SK-N-SH treated with all-trans-retinoic acid at 6 μM for 48 hours (cell line): ENCODE measurements around the gene HTR7.

ENCODE experiments used
- ATAC-seq: fragments of 200-7000 bp; cut with Tn5 transposase; 3 replicates; pipeline ENCODE4 v1.9.1; 2020; ENCODE audit warnings: mild to moderate bottlenecking, moderate library complexity
- ARNTL ChIP-seq: fragments of 450-650 bp; formaldehyde crosslinking; IDR thresholded peaks from 2 replicates; pipeline ENCODE4 v1.5.0; 2020; ENCODE audit warnings: low read depth, mild to moderate bottlenecking, moderate library complexity, borderline replicate concordance
- BACH2 ChIP-seq: fragments of 250-450 bp; sonication (Bioruptor Pico); IDR thresholded peaks from 2 replicates; pipeline ENCODE4 v1.9.0; 2021; ENCODE audit warnings: mild to moderate bottlenecking, borderline replicate concordance
- CSDC2 ChIP-seq: fragments of 250-450 bp; sonication (Bioruptor Pico); IDR thresholded peaks from 2 replicates; pipeline ENCODE4 v1.5.0; 2020; ENCODE audit warnings: mild to moderate bottlenecking, moderate library complexity
- ESRRG ChIP-seq: fragments of 250-450 bp; sonication (Bioruptor Pico); IDR thresholded peaks from 2 replicates; pipeline ENCODE4 v1.6.1; 2021; ENCODE audit warnings: mild to moderate bottlenecking
- ISL1 ChIP-seq: fragments of 250-450 bp; sonication (Bioruptor Pico); IDR thresholded peaks from 2 replicates; pipeline ENCODE4 v2.1.2; 2022; ENCODE audit warnings: mild to moderate bottlenecking, moderate library complexity
- OSR1 ChIP-seq: fragments of 250-450 bp; sonication (Bioruptor Pico); IDR thresholded peaks from 2 replicates; pipeline ENCODE4 v1.8.0; 2022; ENCODE audit warnings: moderate library complexity, mild to moderate bottlenecking, inconsistent platforms
- PPARA ChIP-seq: fragments of 250-450 bp; sonication (Bioruptor Pico); IDR thresholded peaks from 2 replicates; pipeline ENCODE4 v1.5.0; 2020; ENCODE audit warnings: mild to moderate bottlenecking, borderline replicate concordance
- RARB ChIP-seq: fragments of 250-450 bp; sonication (Bioruptor Pico); IDR thresholded peaks from 2 replicates; pipeline ENCODE4 v1.8.0; 2021; ENCODE audit warnings: mild to moderate bottlenecking, moderate library complexity
- SNAI2 ChIP-seq: fragments of 250-450 bp; sonication (Bioruptor Pico); IDR thresholded peaks from 2 replicates; pipeline ENCODE4 v1.5.0; 2020; ENCODE audit warnings: mild to moderate bottlenecking, moderate library complexity
- TCF4 ChIP-seq: fragments of 250-450 bp; sonication (Bioruptor Pico); IDR thresholded peaks from 2 replicates; pipeline ENCODE4 v1.8.0; 2021; ENCODE audit warnings: mild to moderate bottlenecking, moderate library complexity, borderline replicate concordance
- TOX ChIP-seq: fragments of 250-450 bp; sonication (Bioruptor Pico); IDR thresholded peaks from 2 replicates; pipeline ENCODE4 v1.8.0; 2021; ENCODE audit warnings: mild to moderate bottlenecking, moderate library complexity, borderline replicate concordance
- ZC3H10 ChIP-seq: fragments of 250-450 bp; sonication (Bioruptor Pico); IDR thresholded peaks from 2 replicates; pipeline ENCODE4 v1.5.1; 2021; ENCODE audit warnings: mild to moderate bottlenecking, moderate library complexity
- ZFP3 ChIP-seq: fragments of 250-450 bp; sonication (Bioruptor Pico); IDR thresholded peaks from 2 replicates; pipeline ENCODE4 v1.5.0; 2020; ENCODE audit warnings: mild to moderate bottlenecking, moderate library complexity
- ZFP30 ChIP-seq: fragments of 450-650 bp; formaldehyde crosslinking; IDR thresholded peaks from 2 replicates; pipeline ENCODE4 v1.5.0; 2022; ENCODE audit warnings: mild to moderate bottlenecking, moderate library complexity
- ZNF565 ChIP-seq: fragments of 450-650 bp; formaldehyde crosslinking; conservative IDR thresholded peaks from 2 replicates; pipeline ENCODE4 v1.5.0; 2020; ENCODE audit warnings: low read depth, mild to moderate bottlenecking, moderate library complexity
- ZNF70 ChIP-seq: fragments of 450-650 bp; formaldehyde crosslinking; IDR thresholded peaks from 2 replicates; pipeline ENCODE4 v1.5.0; 2020; ENCODE audit warnings: mild to moderate bottlenecking, moderate library complexity
- ZNF8 ChIP-seq: fragments of 450-650 bp; formaldehyde crosslinking; IDR thresholded peaks from 2 replicates; pipeline ENCODE4 v1.5.0; 2020; ENCODE audit warnings: mild to moderate bottlenecking, moderate library complexity
- TF ChIP-seq, protein P1 (sequence below): fragments of 250-450 bp; sonication (Bioruptor Pico); IDR thresholded peaks from 2 replicates; pipeline ENCODE4 v1.5.1; 2020; ENCODE audit warnings: low read depth, mild to moderate bottlenecking, moderate library complexity
- TF ChIP-seq, protein P2 (sequence below): fragments of 250-450 bp; sonication (Bioruptor Pico); IDR thresholded peaks from 2 replicates; pipeline ENCODE4 v1.5.1; 2021; ENCODE audit warnings: mild to moderate bottlenecking, moderate library complexity
- TF ChIP-seq, protein P3 (sequence below): fragments of 250-450 bp; sonication (Bioruptor Pico); IDR thresholded peaks from 2 replicates; pipeline ENCODE4 v1.8.0; 2021; ENCODE audit warnings: low read depth, mild to moderate bottlenecking, moderate library complexity, borderline replicate concordance
- TF ChIP-seq, protein P4 (sequence below): fragments of 250-450 bp; sonication (Bioruptor Pico); IDR thresholded peaks from 2 replicates; pipeline ENCODE4 v1.5.0; 2020; ENCODE audit warnings: mild to moderate bottlenecking, moderate library complexity
- TF ChIP-seq, protein P5 (sequence below): fragments of 250-450 bp; sonication (Bioruptor Pico); IDR thresholded peaks from 2 replicates; pipeline ENCODE4 v1.8.0; 2020; ENCODE audit warnings: mild to moderate bottlenecking, moderate library complexity, borderline replicate concordance

The HTR7 gene

DNA sequence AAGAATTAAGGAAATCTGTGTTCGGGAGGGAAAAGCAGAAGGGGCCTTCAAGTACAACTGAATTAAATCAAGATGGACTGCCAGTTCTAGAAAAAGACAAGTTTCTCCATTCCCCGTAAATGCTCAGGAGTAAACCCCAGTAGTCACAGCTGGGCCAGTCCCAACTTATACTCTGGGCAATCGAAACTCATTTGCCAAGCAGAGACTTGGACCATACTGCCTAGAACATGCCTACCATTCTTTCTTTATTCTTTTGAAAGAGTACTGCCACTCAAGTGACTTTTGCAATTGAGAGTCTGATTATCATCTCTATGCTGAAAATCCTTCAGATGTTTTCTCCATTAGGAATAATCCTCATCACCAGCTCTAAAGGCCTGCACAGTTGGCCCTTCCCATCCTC, 35.4 kb upstream of the HTR7 start:
- no peak for ATAC-seq
- TF ChIP-seq ZFP30 (no peak), SNAI2 (no peak), ZNF8 (CRISPR knock-in tag) (no peak), ESRRG (CRISPR knock-in tag) (no peak), CSDC2 (no peak), ZNF70 (CRISPR knock-in tag) (no peak), TOX (CRISPR knock-in tag) (no peak), OSR1 (CRISPR knock-in tag) (no peak), BACH2 (CRISPR knock-in tag) (no peak), ISL1 (no peak), ZFP3 (CRISPR knock-in tag) (no peak), ZC3H10 (CRISPR knock-in tag) (no peak), ZNF565 (no peak), TCF4 (CRISPR knock-in tag) (no peak), PPARA (no peak)
- TF ChIP-seq, protein P1, sequence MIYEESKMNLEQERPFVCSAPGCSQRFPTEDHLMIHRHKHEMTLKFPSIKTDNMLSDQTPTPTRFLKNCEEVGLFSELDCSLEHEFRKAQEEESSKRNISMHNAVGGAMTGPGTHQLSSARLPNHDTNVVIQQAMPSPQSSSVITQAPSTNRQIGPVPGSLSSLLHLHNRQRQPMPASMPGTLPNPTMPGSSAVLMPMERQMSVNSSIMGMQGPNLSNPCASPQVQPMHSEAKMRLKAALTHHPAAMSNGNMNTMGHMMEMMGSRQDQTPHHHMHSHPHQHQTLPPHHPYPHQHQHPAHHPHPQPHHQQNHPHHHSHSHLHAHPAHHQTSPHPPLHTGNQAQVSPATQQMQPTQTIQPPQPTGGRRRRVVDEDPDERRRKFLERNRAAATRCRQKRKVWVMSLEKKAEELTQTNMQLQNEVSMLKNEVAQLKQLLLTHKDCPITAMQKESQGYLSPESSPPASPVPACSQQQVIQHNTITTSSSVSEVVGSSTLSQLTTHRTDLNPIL (CRISPR knock-in tag): no peak
- TF ChIP-seq, protein P2, sequence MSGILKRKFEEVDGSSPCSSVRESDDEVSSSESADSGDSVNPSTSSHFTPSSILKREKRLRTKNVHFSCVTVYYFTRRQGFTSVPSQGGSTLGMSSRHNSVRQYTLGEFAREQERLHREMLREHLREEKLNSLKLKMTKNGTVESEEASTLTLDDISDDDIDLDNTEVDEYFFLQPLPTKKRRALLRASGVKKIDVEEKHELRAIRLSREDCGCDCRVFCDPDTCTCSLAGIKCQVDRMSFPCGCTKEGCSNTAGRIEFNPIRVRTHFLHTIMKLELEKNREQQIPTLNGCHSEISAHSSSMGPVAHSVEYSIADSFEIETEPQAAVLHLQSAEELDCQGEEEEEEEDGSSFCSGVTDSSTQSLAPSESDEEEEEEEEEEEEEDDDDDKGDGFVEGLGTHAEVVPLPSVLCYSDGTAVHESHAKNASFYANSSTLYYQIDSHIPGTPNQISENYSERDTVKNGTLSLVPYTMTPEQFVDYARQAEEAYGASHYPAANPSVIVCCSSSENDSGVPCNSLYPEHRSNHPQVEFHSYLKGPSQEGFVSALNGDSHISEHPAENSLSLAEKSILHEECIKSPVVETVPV (CRISPR knock-in tag): no peak
- TF ChIP-seq, protein P3, sequence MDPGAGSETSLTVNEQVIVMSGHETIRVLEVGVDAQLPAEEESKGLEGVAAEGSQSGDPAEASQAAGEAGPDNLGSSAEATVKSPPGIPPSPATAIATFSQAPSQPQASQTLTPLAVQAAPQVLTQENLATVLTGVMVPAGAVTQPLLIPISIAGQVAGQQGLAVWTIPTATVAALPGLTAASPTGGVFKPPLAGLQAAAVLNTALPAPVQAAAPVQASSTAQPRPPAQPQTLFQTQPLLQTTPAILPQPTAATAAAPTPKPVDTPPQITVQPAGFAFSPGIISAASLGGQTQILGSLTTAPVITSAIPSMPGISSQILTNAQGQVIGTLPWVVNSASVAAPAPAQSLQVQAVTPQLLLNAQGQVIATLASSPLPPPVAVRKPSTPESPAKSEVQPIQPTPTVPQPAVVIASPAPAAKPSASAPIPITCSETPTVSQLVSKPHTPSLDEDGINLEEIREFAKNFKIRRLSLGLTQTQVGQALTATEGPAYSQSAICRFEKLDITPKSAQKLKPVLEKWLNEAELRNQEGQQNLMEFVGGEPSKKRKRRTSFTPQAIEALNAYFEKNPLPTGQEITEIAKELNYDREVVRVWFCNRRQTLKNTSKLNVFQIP (CRISPR knock-in tag): no peak
- TF ChIP-seq, protein P4, sequence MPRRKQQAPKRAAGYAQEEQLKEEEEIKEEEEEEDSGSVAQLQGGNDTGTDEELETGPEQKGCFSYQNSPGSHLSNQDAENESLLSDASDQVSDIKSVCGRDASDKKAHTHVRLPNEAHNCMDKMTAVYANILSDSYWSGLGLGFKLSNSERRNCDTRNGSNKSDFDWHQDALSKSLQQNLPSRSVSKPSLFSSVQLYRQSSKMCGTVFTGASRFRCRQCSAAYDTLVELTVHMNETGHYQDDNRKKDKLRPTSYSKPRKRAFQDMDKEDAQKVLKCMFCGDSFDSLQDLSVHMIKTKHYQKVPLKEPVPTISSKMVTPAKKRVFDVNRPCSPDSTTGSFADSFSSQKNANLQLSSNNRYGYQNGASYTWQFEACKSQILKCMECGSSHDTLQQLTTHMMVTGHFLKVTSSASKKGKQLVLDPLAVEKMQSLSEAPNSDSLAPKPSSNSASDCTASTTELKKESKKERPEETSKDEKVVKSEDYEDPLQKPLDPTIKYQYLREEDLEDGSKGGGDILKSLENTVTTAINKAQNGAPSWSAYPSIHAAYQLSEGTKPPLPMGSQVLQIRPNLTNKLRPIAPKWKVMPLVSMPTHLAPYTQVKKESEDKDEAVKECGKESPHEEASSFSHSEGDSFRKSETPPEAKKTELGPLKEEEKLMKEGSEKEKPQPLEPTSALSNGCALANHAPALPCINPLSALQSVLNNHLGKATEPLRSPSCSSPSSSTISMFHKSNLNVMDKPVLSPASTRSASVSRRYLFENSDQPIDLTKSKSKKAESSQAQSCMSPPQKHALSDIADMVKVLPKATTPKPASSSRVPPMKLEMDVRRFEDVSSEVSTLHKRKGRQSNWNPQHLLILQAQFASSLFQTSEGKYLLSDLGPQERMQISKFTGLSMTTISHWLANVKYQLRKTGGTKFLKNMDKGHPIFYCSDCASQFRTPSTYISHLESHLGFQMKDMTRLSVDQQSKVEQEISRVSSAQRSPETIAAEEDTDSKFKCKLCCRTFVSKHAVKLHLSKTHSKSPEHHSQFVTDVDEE (CRISPR knock-in tag): no peak
- TF ChIP-seq, protein P5, sequence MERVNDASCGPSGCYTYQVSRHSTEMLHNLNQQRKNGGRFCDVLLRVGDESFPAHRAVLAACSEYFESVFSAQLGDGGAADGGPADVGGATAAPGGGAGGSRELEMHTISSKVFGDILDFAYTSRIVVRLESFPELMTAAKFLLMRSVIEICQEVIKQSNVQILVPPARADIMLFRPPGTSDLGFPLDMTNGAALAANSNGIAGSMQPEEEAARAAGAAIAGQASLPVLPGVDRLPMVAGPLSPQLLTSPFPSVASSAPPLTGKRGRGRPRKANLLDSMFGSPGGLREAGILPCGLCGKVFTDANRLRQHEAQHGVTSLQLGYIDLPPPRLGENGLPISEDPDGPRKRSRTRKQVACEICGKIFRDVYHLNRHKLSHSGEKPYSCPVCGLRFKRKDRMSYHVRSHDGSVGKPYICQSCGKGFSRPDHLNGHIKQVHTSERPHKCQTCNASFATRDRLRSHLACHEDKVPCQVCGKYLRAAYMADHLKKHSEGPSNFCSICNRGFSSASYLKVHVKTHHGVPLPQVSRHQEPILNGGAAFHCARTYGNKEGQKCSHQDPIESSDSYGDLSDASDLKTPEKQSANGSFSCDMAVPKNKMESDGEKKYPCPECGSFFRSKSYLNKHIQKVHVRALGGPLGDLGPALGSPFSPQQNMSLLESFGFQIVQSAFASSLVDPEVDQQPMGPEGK: no peak

DNA sequence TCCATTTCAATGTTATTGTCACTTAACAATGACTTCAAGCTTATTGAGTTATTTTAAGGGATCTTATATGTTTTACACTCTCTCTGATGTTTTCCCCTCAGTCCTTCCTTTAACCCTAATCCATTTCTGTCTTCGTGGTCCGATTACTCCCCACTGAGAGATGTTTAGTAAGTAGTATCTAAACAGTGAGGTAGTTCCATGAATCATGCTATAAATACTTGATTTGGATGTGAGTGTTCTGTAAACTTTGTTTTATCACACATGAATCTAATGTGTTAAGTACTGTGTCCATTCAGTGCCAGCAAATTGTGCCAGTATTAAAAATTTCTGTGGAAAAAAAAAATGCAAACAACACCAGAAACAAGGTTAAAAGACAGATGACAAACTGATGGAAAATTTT, 32.5 kb upstream of the HTR7 start:
- no peak for ATAC-seq
- TF ChIP-seq RARB (no peak), CSDC2 (no peak), ARNTL (CRISPR knock-in tag) (no peak), ZC3H10 (CRISPR knock-in tag) (no peak), ZFP3 (CRISPR knock-in tag) (no peak), BACH2 (CRISPR knock-in tag) (no peak)
- TF ChIP-seq, protein P1 (CRISPR knock-in tag): no peak

DNA sequence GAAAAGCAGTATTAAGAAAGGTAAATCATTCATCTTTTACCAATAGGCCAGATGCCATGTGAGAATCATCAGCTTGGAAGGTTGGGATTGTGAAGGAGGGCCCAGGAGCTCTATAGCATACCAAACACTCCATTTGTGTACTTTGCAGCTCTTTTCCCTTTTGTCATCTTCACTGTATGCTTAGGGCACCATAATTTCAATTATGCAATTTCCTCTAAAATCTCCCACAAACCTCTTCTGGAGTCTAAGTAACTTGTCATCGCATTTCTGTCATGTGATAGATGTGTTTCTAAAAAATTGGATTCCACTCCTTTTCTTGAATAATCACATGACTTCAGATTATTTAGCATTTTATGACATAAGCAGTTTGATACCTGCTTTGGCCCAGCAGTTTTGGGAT, 31.8 kb upstream of the HTR7 start:
- TF ChIP-seq ARNTL (CRISPR knock-in tag) (no peak), OSR1 (CRISPR knock-in tag) (no peak), ZNF8 (CRISPR knock-in tag) (no peak), BACH2 (CRISPR knock-in tag) (no peak), ISL1 (no peak), PPARA (no peak), RARB (no peak), ZFP30 (no peak), TCF4 (CRISPR knock-in tag) (no peak), ZFP3 (CRISPR knock-in tag) (no peak), ZC3H10 (CRISPR knock-in tag) (no peak), TOX (CRISPR knock-in tag) (no peak), ZNF565 (no peak)
- TF ChIP-seq, protein P2 (CRISPR knock-in tag): no peak
- TF ChIP-seq, protein P1 (CRISPR knock-in tag): no peak
- ATAC-seq: no peak
